K562 (cell line): ENCODE data around the gene MAP7D1. TPM values are rescaled to one million over a fixed set of nuclear protein-coding genes. Genes with fewer than 3 reads are reported as not detected.

Experiments
- ATAC-seq: fragments of 200-7000 bp; cut with Tn5 transposase; 3 replicates; pipeline ENCODE4 v1.9.1; 2020; ENCODE audit warnings: moderate library complexity
- BruUV-seq: library from RNA; stranded (reverse); fragments of 400-500 nt; replicated peaks from 2 replicates; lab custom pipeline; 2021; lab: Mats Ljungman, UMichigan
- CTCF ChIA-PET: fragments of 300-600 bp; formaldehyde crosslinking; extraction: SDS; loops from one replicate; lab custom pipeline; 2021; ENCODE audit warnings: low intra/inter-chr PET ratio; lab: Yijun Ruan, JAX
- POLR2A ChIA-PET: fragments of 300-600, 350-650 bp; sonication (Branson Sonifier 250); formaldehyde crosslinking; extraction: SDS; loops from one replicate; lab custom pipeline; 2021; ENCODE audit warnings: antibody characterized with exemption, inconsistent platforms; lab: Yijun Ruan, JAX
- DNase-seq, 4 experiments: peaks; one replicate each; pipeline versions ENCODE4 v3.0.0 to v3.0.0-alpha.2; 2011 to 2018; ENCODE audit warnings: low spot score in 3 of 4, mixed read lengths in 3 of 4; ENCODE audit errors: extremely low read depth in 1 of 4
- FAIRE-seq: peaks from 2 replicates; lab custom pipeline; 2011; peaks lifted over from hg19 to GRCh38; lab: Jason Lieb, UNC
- H2AFZ ChIP-seq: 2 replicates; pipeline ENCODE4 v1.6.0; 2011; ENCODE audit warnings: low read depth, low read length, control low read depth, inconsistent platforms
- H3K27ac ChIP-seq: fragments of 200-600 bp; 3 replicates; pipeline ENCODE4 v1.8.0; 2011; ENCODE audit warnings: low read depth, mild to moderate bottlenecking, control low read depth, inconsistent platforms, low read length, moderate library complexity, mixed read lengths; ENCODE audit errors: extremely low read depth
- H3K27me3 ChIP-seq, 2 experiments: fragments of 300-600 bp in 1 of 2; 2 replicates in 1 of 2; 3 replicates in 1 of 2; pipeline versions ENCODE4 v1.6.0 to v1.8.0; 2011; ENCODE audit warnings: inconsistent platforms in 2 of 2, low read length in 2 of 2, mild to moderate bottlenecking in 1 of 2, mixed read lengths in 1 of 2, moderate library complexity in 1 of 2; ENCODE audit not compliant: control insufficient read depth in 2 of 2, insufficient read depth in 2 of 2
- H3K36me3 ChIP-seq: fragments of 300-600 bp; 3 replicates; pipeline ENCODE4 v1.8.0; 2011; ENCODE audit warnings: mild to moderate bottlenecking, low read length, inconsistent platforms; ENCODE audit not compliant: control insufficient read depth, insufficient read depth
- H3K4me1 ChIP-seq, 2 experiments: fragments of 200-600 bp in 1 of 2; replicated peaks in 1 of 2; 2 replicates in 1 of 2; 3 replicates in 1 of 2; pipeline versions ENCODE4 v1.5.1 to v1.8.0; 2011; ENCODE audit warnings: inconsistent platforms in 2 of 2, low read length in 2 of 2, mild to moderate bottlenecking in 1 of 2, mixed read lengths in 1 of 2, moderate library complexity in 1 of 2; ENCODE audit not compliant: control insufficient read depth in 2 of 2, insufficient read depth in 2 of 2
- H3K4me2 ChIP-seq: 2 replicates; pipeline ENCODE4 v1.6.1; 2011; ENCODE audit warnings: low read length, control low read depth, inconsistent platforms, mixed read lengths; ENCODE audit not compliant: insufficient read depth
- H3K4me3 ChIP-seq: fragments of 200-600 bp; sonication (generic), shearing (Covaris generic); 2 replicates; pipeline ENCODE4 v1.5.1; 2016; ENCODE audit warnings: control low read depth, inconsistent platforms
- H3K79me2 ChIP-seq: fragments of 200-600 bp; 3 replicates; pipeline ENCODE4 v1.8.0; 2011; ENCODE audit warnings: low read length, inconsistent platforms; ENCODE audit not compliant: control insufficient read depth, insufficient read depth
- H3K9ac ChIP-seq, 2 experiments: 2 replicates each; pipeline versions ENCODE4 v1.6.0 to v1.6.1; 2011; ENCODE audit warnings: low read depth in 2 of 2, low read length in 2 of 2, control low read depth in 1 of 2, inconsistent platforms in 1 of 2, mild to moderate bottlenecking in 1 of 2, mixed read lengths in 1 of 2; ENCODE audit not compliant: insufficient read depth in 1 of 2
- H3K9me1 ChIP-seq: one replicate; pipeline ENCODE4 v1.6.0; 2011; ENCODE audit warnings: inconsistent platforms, mild to moderate bottlenecking, low read length, moderate library complexity; ENCODE audit not compliant: control insufficient read depth, insufficient read depth
- H3K9me3 ChIP-seq: replicated peaks from 2 replicates; pipeline ENCODE4 v1.5.1; 2011; ENCODE audit warnings: low read depth, low read length, inconsistent platforms; ENCODE audit not compliant: control insufficient read depth, insufficient read depth
- H4K20me1 ChIP-seq: replicated peaks from 2 replicates; pipeline ENCODE4 v1.6.1; 2011; ENCODE audit warnings: low read length, inconsistent platforms, mixed read lengths; ENCODE audit not compliant: control insufficient read depth, insufficient read depth
- NCOA2 ChIP-seq, 2 experiments: fragments of 450-650 bp; IDR thresholded peaks; 2 replicates each; pipeline ENCODE4 v1.6.1; 2018; ENCODE audit warnings: mild to moderate bottlenecking in 2 of 2, moderate library complexity in 1 of 2; ENCODE audit not compliant: partially characterized antibody in 2 of 2
- RBM25 ChIP-seq: fragments of 200-400 bp; formaldehyde crosslinking; IDR thresholded peaks from 2 replicates; pipeline ENCODE4 v1.6.1; 2018; ENCODE audit warnings: low read length, low read depth, moderate library complexity; ENCODE audit not compliant: severe bottlenecking
- TAF7 ChIP-seq: fragments of 450-650 bp; IDR thresholded peaks from 2 replicates; pipeline ENCODE4 v1.6.1; 2016; ENCODE audit warnings: missing genetic modification characterization, missing compliant biosample characterization
- ZNF121 ChIP-seq: sonication (generic); formaldehyde crosslinking; conservative IDR thresholded peaks from 2 replicates; pipeline ENCODE4 v1.8.0; 2022; ENCODE audit warnings: missing genetic modification reagents
- ZNF76 ChIP-seq: fragments of 250-450 bp; sonication (Bioruptor Pico); IDR thresholded peaks from 2 replicates; pipeline ENCODE4 v1.4.0; 2020; ENCODE audit warnings: mild to moderate bottlenecking, moderate library complexity, borderline replicate concordance
- WGBS: fragments of 100-300 bp; shearing (Covaris generic); methylation state at CpG from one replicate; pipeline ENCODE4 v1.1.6; 2016; ENCODE audit warnings: low coverage, mixed read lengths; ENCODE audit not compliant: insufficient coverage; ENCODE audit errors: missing lambda C conversion rate; 5-methylcytosine and 5-hydroxymethylcytosine counted together
- in situ Hi-C: fragments of 300-500 bp; cut with MboI; formaldehyde crosslinking; loops from 4 replicates; pipeline ENCODE4 v1.15.0; 2018; ENCODE audit warnings: inconsistent platforms, mixed read lengths
- intact Hi-C: fragments of 100-400 bp; cut with micrococcal nuclease; formaldehyde crosslinking; loops from 2 replicates; pipeline ENCODE4 v1.14.2; 2022
- polyA plus RNA-seq, 8 experiments: library from polyadenylated mRNA; depleted of rRNA in 4 of 8; stranded (reverse) in 5 of 8; unstranded in 3 of 8; fragments of >200 nt; fragmentation: Nextera tagmentation in 2 of 8; fragmentation: Illumina TruSeq in 1 of 8; extraction: Ambion mirVana in 2 of 8; extraction: Trizol in 1 of 8; gene quantifications; 2 replicates each; pipeline versions ENCODE4 v1.2.1 to v1.2.3, GENCODE V29; 2011 to 2014; ENCODE audit warnings: inconsistent platforms in 1 of 8, missing spikeins in 1 of 8
- total RNA-seq, 7 experiments: library from RNA; depleted of rRNA in 6 of 7; stranded (reverse); fragments of >200 nt in 6 of 7; fragmentation: Illumina TruSeq in 2 of 7; extraction: Trizol in 2 of 7; gene quantifications; 2 replicates each; pipeline versions ENCODE4 v1.2.1 to v1.2.3, GENCODE V29; 2011 to 2021; ENCODE audit warnings: low replicate concordance in 1 of 7

Gene MAP7D1
- total and polyA plus RNA-seq, 9 of the 15 experiments (the other 6 are each of a cell fraction or from before 2014, with no cell fraction given) = 3.6 to 108 (median 34.5) TPM

DNA sequence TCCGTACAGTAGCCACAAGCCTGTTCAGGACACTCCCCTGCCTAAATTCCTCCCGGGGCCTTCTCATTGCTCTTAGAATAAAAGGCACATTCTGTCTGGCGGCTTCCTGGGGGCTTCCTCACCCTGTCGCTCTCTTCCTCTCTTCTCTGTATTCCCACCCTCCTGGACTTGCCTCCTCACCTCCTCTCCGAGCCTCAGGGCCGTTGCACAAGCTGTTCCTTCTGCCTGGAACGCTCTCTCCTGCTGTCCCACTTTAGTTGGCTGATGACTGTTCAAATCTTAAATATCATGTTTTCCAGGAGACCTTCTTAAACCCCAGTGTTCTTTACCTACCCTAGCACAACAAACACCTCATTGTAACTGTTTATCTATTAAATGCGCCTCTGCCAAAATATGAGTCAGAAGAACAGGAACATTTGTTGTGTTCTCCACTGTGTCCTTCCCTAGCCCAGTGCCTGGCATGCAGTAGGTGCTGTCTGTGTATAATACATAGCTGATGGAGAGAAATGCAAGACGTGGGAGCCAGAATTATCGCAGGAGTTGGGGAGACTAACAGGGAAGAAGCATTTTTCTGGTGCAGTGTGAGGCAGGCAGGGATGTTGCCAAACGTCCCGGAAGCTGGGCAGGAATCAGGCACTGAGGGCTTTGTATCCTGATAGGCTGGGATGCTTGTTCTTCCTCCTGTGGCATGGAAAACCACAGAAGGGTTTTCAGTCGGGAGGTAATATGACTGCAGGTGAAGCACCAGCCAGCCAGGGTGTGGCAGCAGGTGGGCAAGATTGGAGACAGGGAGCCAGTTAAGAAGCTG is 44.2 kb downstream of the MAP7D1 start:
- in situ Hi-C loops = no loop called here
- BruUV-seq = no TSS peak
- CTCF ChIA-PET = no interaction called here
- Histone ChIP-seq H3K9me3 (no peaks in the 10 kb centered on the region), H3K27me3 (no peaks in the 10 kb centered on the region), H3K27ac (no peak overlapping the region), H3K9me1 (no peaks in the 10 kb centered on the region), H4K20me1 (no peaks in the 10 kb centered on the region), H2AFZ (peak overlapping the region; percentile 67), H3K4me2 (no peak overlapping the region), H3K79me2 (no peaks in the 10 kb centered on the region), H3K36me3 (no peaks in the 10 kb centered on the region), H3K9ac (peak overlapping the region in 1 of 2 experiments; percentile 56; a peak in 1 of 4 replicates), H3K4me3 (no peak overlapping the region), H3K4me1 (peaks cover 0 to 8% of the 10 kb centered on the region in 2 experiments; a peak in 3 of 5 replicates)
- intact Hi-C loops = no loop called here
- TF ChIP-seq RBM25 (peak; percentile 29), TAF7 (tag) (no peak), ZNF76 (CRISPR knock-in tag) (no peak)
- FAIRE-seq = peak; percentile 6
- POLR2A ChIA-PET = interaction anchor here (0.6 to 1.6 kb wide), 7 partner anchors 9 to 38 kb away, joined by 3 to 5 read pairs (median 4); no protein-coding TSS in a partner anchor
- WGBS = 22% methylated on average over 13 of the region's 13 CpGs
- DNase-seq = no peak
- ATAC-seq = peak; percentile 25

DNA sequence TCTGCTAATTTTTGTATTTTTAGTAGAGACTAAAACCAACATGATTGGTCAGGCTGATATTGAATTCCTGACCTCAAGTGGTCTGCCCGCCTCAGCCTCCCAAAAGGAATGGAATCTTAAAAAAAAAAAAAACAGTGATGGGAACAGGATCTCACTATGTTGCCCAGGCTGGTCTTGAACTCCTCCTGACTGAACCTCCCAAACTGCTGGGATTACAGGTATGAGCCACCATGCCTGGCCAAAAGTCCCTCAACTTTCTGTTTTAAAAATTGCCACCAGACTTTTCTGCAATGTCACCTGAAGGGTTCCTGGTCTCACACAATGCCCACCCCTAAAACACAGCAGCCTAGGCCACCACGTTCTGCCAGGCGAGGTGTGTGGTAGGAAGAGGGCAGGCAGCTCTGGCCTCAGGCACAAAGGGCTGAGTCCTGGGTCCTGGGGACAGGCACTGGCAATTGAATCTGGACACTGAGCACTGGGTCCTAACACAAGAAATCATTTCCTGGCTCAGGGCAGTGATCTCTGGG is 47.1 kb downstream of the MAP7D1 start:
- ATAC-seq = no peak
- BruUV-seq = no TSS peak
- in situ Hi-C loops = no loop called here

More for the DNA sequence above, 47.1 kb downstream of the MAP7D1 start:
- FAIRE-seq (no peak), DNase-seq (no peak)
- H3K4me3 ChIP-seq = no peak overlapping the region
- peak overlapping the region in 1 of 2 experiments; percentile 45; a peak in 1 of 4 replicates for H3K9ac ChIP-seq
- H3K4me2 ChIP-seq = no peak overlapping the region
- H3K9me1 ChIP-seq = no peaks in the 10 kb centered on the region
- TF ChIP-seq ZNF121 = peak; percentile 28; the same call in 1 of the 2 replicates
- TF ChIP-seq NCOA2 (IDR thresholded peaks at IDR 0.05; ENCODE audit: partially characterized antibody in 2 of 2) = no peak
- CTCF ChIA-PET = no interaction called here
- WGBS = 40% methylated on average over 3 of the region's 3 CpGs
- no peaks in the 10 kb centered on the region for H4K20me1 ChIP-seq
- no peak overlapping the region for H2AFZ ChIP-seq
- H3K79me2 ChIP-seq = no peaks in the 10 kb centered on the region
- no peaks in the 10 kb centered on the region for H3K27me3 ChIP-seq
- no peaks in the 10 kb centered on the region; a peak in 1 of 5 replicates for H3K4me1 ChIP-seq
- no peaks in the 10 kb centered on the region for H3K36me3 ChIP-seq
- POLR2A ChIA-PET = interaction anchor here (0.6 kb wide), 1 partner anchor 51 kb away, joined by 4 read pairs; no protein-coding TSS in a partner anchor
- H3K9me3 ChIP-seq = no peaks in the 10 kb centered on the region
- no peak overlapping the region for H3K27ac ChIP-seq
- intact Hi-C loops = no loop called here
